ENCODE results near the gene KSR2.

Gene KSR2

DNA sequence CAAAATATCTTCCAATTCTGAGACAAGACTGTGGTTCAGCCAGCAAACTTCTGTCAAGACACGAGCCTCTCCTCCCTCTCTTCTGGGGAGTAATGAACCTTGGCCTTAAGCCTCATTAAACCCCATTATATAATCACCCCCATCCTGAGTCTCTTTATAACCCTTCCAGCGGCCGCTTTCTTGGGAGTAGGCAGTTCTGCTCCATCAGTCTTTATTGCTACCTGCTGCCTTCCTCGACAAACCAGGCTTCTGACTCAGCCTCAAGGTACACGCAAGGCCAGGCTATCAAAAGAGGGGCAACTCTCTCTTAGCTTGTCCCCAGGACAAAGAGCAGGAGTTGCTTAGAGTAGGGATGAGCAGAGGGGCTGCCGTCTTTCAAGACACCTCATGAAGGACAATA is 306.6 kb downstream of the KSR2 start:
- in situ Hi-C loops (cut with MboI; ENCODE audit: low pct_unique_long_range_greater_than_20kb, low sequenced_read_pairs, unreplicated experiment), result no loop called here

DNA sequence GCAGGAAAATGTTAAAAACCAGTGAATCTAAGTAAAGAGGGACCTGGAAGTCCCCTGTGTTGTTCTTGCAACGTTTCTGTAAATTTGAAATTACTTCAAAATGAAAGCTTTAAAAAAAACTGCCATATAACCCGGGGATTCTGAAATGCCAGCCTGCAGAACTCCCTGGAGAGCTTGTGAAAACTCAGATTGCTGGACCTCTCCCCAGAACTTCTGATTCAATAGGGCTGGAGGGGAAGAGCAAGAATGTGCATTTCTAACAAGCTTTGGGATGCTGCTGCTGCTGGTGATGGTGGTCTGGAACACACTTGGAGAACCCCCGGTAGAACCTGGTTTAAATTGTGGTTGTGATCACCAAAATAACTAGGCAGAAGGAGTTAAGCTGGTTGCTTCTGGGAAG is 307.3 kb downstream of the KSR2 start:
- TF ChIP-seq, protein P1, sequence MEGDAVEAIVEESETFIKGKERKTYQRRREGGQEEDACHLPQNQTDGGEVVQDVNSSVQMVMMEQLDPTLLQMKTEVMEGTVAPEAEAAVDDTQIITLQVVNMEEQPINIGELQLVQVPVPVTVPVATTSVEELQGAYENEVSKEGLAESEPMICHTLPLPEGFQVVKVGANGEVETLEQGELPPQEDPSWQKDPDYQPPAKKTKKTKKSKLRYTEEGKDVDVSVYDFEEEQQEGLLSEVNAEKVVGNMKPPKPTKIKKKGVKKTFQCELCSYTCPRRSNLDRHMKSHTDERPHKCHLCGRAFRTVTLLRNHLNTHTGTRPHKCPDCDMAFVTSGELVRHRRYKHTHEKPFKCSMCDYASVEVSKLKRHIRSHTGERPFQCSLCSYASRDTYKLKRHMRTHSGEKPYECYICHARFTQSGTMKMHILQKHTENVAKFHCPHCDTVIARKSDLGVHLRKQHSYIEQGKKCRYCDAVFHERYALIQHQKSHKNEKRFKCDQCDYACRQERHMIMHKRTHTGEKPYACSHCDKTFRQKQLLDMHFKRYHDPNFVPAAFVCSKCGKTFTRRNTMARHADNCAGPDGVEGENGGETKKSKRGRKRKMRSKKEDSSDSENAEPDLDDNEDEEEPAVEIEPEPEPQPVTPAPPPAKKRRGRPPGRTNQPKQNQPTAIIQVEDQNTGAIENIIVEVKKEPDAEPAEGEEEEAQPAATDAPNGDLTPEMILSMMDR (IDR thresholded peaks at IDR 0.05; ENCODE audit: extremely low read depth, insufficient read depth, missing control alignments), result no peak
- DNase-seq (ENCODE audit: low spot score), result no peak
- in situ Hi-C loops (cut with MboI; ENCODE audit: low pct_unique_long_range_greater_than_20kb, low sequenced_read_pairs, unreplicated experiment), result no loop called here

More for the DNA sequence above, 306.6 kb downstream of the KSR2 start:
- TF ChIP-seq, protein P1 (IDR thresholded peaks at IDR 0.05; ENCODE audit: extremely low read depth, insufficient read depth, missing control alignments), result no peak
- no peak for DNase-seq (ENCODE audit: low spot score)

DNA sequence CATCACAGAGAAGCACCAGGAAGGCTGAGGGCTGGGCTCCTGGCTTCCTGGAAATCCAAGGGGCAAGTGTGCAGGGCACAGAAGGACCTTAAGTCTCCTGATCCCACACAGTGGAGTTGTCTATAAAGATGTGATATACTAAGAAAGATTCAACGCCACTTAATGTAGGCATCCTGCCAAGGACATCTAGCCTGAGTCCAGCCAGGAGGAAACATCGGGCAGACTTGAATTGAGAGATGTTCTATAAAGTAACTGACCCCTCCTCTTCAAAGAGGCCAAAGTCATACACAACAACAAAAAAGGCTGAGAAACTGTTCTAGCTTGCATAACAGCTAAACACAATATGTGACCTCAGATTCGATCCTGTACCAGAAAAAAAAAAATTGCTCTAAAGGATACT is 307.9 kb downstream of the KSR2 start:
- no peak for DNase-seq (ENCODE audit: low spot score)
- in situ Hi-C loops (cut with MboI; ENCODE audit: low pct_unique_long_range_greater_than_20kb, low sequenced_read_pairs, unreplicated experiment), result no loop called here
- TF ChIP-seq, protein P1 (IDR thresholded peaks at IDR 0.05; ENCODE audit: extremely low read depth, insufficient read depth, missing control alignments), result no peak

DNA sequence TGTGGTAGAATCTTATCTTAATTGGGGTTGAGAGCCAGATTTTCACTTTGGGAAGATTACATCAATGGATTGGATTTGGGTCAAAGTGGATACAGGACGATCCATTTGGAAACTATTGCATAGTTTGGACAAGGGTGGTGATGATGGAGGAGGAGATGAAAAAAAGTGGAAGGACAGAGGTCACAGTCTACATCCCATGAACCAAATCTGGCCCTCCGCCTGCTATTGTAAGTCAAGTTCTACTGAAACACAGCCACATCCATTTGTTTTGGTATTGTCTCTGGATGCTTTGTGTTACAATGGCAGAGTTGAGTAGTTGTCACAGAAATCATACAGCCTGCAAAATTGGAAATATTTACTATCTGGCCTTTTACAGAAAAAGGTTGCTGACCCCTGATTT is 310.6 kb downstream of the KSR2 start:
- no peak for DNase-seq (ENCODE audit: low spot score)
- TF ChIP-seq, protein P1 (IDR thresholded peaks at IDR 0.05; ENCODE audit: extremely low read depth, insufficient read depth, missing control alignments), result no peak
- in situ Hi-C loops (cut with MboI; ENCODE audit: low pct_unique_long_range_greater_than_20kb, low sequenced_read_pairs, unreplicated experiment), result no loop called here

DNA sequence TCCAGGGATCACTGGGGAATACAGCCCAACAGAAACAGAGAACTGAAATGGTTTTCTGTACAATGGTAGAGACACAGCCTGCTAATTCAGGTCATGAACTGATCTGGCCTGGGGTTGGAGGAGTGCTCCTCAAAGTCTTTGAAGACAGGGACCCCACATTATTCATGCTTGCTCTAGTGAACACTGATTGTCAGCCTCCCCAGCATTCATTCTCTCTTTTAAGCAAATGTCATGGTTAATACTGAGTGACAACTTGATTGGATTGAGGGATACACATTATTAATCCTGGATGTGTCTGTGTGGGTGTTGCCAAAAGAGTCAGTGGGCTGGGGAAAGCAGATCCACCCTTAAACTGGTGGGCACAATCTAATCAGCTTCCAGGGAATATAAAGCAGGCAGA is 319.0 kb downstream of the KSR2 start:
- no peak for DNase-seq (ENCODE audit: low spot score)
- TF ChIP-seq, protein P1 (IDR thresholded peaks at IDR 0.05; ENCODE audit: extremely low read depth, insufficient read depth, missing control alignments), result no peak
- in situ Hi-C loops (cut with MboI; ENCODE audit: low pct_unique_long_range_greater_than_20kb, low sequenced_read_pairs, unreplicated experiment), result no loop called here

DNA sequence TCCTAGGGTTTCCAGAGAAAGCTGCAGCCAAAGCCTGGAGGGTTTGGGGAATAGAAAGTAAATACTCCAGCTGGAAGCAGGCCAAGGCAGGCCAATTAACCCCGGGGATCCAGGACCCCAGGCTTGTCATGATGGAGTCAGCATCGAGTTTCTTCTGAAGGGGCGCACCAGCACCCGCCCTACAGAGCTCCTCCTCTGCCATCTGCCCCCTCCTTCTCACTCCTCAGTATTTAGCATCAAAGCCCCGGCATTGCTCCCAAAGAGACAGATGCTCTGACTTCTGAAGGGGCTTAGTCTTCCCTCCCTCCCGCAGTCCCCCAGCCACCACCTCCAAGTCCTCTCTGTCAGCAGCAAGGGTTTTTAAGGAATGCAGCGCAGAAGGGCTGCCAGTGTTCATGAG is 322.3 kb downstream of the KSR2 start:
- in situ Hi-C loops (cut with MboI; ENCODE audit: low pct_unique_long_range_greater_than_20kb, low sequenced_read_pairs, unreplicated experiment), result no loop called here
- TF ChIP-seq, protein P1 (IDR thresholded peaks at IDR 0.05; ENCODE audit: extremely low read depth, insufficient read depth, missing control alignments), result no peak
- DNase-seq (ENCODE audit: low spot score), result no peak

DNA sequence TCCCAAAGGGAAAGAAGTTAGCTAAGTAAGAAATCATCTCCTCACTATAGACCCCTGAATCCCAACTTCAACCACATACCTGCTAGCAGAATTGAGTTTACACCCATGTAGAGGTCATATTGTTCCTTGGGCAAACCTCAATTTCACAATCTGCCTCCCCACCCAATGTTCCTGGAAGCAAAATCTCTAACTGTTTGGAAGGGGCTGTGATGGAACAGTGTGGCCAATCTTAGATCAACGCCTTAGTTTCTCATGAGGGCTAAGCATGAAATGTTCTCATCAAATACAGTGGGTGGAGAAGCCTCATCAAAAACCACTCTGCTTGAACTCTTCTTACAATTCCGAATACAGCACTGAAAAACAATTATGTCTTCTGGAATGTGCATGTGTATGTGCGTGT is 323.3 kb downstream of the KSR2 start:
- in situ Hi-C loops (cut with MboI; ENCODE audit: low pct_unique_long_range_greater_than_20kb, low sequenced_read_pairs, unreplicated experiment), result no loop called here
- TF ChIP-seq, protein P1 (IDR thresholded peaks at IDR 0.05; ENCODE audit: extremely low read depth, insufficient read depth, missing control alignments), result no peak

More for the DNA sequence above, 323.3 kb downstream of the KSR2 start:
- no peak for DNase-seq (ENCODE audit: low spot score)
